HG03103 (cell line): Measurements from ENCODE around the gene FOXI1.
A peak's percentile ranks its signal among the peaks of the same experiment; 100 is the strongest.
"Not testable (repeated sequence)": the region's sequence is repeated elsewhere in the genome, so short reads cannot be mapped to it uniquely, and the experiment has no call there.

Experiments
- ATAC-seq: cut with Tn5 transposase; IDR thresholded peaks from one replicate; pipeline ENCODE4 v1.9.1; 2021; ENCODE audit warnings: low read depth; ENCODE audit not compliant: unreplicated experiment

The FOXI1 gene

DNA sequence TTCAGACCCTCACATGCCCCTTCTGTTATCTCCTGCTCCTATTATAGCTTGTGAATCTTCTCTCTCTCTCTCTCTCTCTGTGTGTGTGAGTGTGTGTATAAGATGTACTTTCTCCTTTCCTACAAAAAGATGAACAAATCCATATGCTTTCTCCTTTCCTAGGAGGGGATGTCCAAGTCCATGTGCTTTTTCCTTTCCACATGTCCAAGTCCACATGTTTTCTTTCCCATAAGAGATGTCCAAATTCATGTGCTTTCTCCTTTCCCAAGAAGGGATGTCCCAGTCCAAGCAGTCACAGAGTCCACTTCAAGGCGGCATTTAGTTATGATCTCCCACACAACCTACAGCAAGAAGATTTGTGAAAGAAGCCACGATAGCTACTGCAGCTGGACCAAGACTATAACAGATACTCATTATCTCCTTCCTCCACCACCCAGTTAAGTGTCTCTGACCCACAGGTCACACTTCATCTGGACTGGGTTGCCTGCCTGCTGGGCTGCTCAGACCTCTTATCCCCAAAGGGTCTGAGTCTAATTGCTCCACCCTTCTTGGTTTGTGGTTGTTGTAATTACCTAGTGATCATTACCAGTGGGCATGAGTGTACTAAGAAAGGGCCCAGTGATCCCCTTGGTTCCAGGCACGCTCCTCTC is 18.4 kb upstream of the FOXI1 start:
- ATAC-seq = no peak

DNA sequence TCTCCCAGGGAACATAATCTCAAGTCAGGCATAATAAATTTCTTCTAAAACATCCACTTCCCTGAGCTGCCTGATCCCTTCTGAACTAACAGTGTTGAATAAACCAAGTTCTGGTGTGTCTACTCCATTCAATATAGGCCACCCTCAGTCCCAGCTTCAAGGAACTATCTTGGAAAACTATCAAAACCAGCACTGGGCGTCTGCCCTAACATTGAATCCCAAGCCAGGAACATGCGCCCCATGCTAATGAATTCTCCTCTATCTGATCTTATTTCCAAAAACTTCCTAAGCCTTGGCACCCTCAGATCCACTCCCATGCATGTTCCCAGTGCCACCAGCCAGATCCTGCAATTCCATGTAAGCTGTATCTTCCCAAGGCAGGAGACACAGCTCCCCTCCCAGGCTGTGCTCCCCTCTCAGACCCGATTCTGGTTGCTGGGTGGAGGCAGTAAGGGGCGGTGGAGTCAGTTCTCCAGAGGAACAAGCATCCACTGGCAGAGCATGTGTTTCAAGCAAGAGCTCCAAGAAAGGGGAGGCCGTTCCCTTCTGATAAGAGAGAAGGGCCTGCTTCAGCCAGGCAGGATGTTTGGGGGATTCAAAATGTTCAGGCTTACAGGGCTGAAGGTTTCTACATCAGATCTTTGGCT is 13.1 kb upstream of the FOXI1 start:
- ATAC-seq = no peak

GRCh38 chr5:170094329-170094728 is 11.4 kb upstream of the FOXI1 start:
- ATAC-seq = not testable (repeated sequence)

DNA sequence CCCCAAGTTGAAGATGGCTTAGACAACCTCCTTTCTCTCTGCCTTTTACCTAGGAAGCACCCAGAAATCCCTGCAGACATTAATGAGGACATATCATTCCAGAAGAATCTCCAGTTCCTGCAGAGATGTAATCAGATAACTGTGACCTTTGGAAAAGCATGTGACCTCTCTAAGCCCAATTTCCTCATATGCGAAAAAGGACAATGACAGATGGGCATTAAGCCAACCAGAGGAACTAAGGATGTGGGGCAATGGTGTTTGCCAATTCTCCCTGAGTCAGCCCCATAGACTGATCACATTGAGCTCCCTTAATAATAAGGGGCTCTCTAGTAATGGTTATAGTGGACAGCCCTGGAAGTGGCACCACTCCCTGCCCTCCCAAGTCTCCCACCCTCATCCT is 10.1 kb upstream of the FOXI1 start:
- ATAC-seq = no peak

GRCh38 chr5:170097934-170098333 is 7.8 kb upstream of the FOXI1 start:
- ATAC-seq = no peak

DNA sequence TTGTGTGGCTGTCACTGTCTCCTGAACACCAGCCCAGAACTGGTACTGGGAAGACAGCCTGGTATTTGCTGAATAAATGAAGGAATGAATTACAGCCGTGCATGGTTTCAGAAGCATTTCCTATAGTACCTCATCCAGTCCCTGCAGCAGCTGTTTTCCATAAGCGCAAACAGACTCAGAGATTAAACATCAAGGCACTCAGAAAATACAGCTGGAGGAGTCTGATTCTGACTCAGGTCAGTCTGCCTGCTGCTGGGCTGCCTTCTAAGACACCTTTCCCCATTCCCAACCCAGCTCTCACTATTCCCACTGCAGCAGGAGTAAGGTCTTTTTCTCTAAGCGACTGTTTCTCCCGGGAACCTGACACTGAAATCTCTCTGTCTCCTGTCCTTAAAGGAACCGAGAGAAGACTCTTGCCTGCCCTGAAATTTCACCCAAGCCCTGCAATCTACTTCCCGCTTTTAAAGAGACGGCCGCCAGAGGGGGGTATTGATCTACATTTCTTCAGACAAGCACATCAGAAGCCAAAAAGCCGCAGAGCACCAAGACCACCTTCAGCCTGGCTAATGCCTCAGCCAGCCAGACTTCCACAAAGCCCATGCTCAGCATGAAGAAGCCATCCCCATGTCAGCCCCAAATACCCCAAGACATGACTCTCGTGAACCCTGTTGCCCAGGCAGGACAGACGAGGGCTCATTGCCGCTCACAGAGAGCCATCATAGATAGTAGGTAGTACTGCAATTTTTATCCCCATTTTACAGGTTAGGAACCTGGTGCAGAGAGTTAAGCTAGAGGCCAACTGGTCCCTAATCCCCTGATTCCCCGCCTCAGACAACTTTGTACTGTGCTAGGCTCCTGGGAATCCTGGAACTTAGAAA is 5.4 kb upstream of the FOXI1 start:
- peak; percentile 69 for ATAC-seq

DNA sequence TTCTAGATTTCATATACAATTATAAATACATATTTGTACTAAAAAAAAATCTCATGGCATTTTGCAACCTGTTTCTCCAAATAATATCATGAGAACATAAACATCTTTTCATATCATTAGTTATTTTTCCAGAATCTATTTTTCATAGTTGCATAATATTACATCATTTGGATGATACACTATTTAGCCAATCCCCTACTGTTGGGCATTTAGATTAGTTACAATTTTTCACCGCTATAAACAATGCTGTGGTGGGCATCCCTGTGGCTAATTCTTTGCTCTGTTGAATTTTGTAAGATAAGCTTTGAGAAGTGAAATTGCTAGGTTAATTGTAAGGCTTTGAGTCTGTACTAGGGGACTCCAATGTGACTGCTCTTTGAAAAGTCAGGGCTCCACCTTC is 2.2 kb upstream of the FOXI1 start:
- no peak for ATAC-seq

DNA sequence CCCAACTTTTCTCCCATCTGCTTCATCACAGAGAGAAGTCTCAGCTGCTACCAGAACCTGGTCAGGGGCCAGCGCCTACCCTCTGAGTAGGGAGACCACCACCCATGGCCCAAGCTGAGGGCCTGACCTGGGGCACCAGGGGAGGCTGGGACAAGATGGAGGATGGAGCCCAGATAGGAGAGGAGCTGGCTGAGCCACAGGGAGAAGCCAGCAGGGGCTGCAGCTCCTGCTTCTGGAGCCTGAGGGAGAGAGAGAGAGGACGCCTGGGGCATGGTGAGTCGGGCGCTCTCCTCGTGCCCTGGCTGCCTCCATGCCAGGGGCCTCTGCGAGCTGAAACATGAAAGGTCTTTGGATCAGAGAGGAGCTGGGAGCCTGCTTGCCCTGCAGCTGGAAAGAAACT is 1.4 kb upstream of the FOXI1 start:
- ATAC-seq = no peak

- ATAC-seq = no peak
These were observed 987 bp upstream of the FOXI1 start for GRCh38 chr5:170104710-170105109.

DNA sequence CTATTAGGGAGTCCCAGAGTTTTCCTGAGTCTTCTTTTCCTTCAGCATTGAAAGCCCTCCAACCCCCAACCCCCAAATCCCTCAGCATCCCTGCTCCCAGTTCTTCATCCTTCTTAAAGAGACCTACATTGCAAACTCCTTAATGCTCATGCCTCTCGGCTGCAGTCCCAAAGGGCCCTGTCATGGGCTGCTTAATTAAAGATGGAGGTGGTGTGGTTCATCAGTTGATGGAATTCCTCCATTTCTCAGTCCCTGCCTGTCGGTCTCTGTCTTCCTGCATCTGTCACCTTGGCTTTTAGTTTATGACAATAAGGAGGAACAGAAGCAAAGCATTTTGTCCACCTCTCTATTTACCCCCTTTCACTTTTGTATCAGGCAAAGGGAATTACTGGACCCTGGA is 2.0 kb downstream of the FOXI1 start:
- no peak for ATAC-seq

DNA sequence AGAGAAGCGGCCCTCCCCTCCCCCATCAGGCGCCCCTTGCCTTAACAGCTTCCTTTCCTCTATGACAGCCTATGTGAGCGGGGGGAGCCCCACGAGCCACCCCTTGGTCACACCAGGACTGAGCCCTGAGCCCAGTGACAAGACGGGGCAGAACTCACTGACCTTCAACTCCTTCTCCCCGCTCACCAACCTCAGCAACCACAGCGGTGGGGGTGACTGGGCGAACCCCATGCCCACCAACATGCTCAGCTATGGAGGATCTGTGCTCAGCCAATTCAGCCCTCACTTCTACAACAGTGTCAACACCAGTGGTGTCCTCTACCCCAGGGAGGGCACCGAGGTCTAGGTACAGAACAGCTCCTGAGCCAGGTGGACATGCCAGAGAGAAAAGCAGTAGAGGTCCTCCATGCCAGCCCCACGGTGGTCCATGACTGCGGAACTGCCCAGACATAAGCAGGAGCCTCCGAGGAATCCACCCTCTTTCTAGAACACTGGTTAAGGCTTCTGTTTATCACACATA is 2.6 kb downstream of the FOXI1 start:
- ATAC-seq = no peak

DNA sequence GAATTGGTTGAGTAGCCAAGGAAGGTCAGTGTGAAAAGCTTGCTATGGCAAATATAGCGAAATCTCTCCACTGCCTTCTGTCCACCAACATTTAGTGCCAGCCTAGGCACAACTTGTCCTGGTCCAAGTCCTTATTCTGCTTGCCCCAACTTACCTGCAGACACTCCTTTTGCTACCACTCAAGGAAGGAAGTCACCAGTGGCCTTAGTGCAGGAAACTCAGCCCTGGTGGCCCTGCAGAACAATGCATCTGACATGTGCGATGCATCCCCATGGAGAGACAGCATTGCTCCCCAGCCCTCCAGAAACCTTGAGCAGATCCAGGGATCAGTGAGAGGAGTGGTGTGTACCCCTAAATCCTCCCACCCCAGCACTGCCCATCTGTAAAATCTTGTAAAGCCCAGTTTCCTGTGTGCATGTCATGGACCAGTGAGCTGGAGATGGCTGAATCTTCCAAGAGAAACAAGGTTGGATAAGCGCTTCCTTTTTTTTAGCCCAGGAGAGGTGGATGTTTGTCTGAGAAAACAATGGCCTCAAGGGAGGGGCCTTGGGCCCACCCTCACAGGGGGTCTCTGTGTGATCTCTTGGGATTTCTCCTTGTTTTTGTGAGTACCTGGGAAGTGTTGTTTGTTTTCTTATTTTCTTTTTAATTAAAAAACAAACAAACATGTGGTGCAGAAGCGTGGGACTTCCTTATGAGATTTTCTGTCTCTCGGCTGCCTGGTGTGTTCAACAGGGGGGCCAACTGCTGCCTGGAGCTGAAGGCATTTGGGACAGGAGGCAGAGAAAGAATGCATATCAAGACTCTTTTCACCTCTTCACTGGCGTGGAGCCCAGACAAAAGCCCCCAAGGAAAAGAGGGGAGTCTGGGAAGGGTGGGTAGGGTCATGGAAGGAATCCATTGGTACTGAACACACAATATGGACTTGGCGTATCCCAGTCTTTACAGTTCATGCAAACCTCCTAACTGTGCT is 3.6 kb downstream of the FOXI1 start:
- ATAC-seq = no peak

GRCh38 chr5:170110403-170111087 is 4.8 kb downstream of the FOXI1 start:
- no peak for ATAC-seq

- ATAC-seq = no peak
These were observed 5.5 kb downstream of the FOXI1 start for GRCh38 chr5:170111088-170111785.

- ATAC-seq = no peak
These were observed 7.3 kb downstream of the FOXI1 start for GRCh38 chr5:170112876-170113521.

DNA sequence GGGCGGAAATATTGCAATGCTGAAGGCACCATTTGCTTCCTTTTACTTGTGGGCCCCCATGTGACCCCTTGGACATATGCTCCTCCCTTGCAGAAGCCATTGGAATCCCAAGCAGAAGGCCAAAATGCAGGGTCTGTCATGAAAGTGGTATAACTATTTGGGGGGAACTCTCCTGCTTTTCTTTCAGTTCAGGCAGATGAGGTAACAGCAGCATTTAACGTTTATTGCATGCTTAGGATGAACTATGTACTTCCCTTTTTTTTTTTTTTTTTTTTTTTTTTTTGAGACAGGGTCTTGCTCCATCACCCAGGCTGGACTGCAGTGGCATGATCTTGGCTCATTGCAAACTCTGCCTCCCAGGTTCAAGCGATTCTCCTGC is 7.8 kb downstream of the FOXI1 start:
- no peak for ATAC-seq

- no peak for ATAC-seq
These were observed 8.6 kb downstream of the FOXI1 start for GRCh38 chr5:170114271-170114670.

GRCh38 chr5:170115925-170116324 is 10.2 kb downstream of the FOXI1 start:
- ATAC-seq = no peak

DNA sequence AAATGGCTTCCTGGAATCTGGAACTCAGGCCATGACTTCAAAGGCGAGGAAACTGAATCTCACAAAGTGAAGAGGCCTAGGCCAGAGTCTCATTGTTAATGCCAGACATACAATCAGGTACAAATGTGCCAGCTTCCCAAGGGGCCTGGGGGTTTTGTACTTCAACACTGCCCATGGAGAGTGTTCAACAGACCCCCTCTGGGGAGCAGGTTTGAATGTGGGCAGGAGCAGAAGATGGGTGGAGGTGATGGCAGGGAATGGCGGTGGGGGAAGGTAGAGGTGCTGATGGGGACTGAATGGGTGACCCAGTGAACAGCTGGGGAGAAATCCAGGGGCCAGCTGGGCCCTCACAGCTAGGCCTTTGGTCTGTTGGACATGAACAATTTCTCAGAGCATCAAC is 12.0 kb downstream of the FOXI1 start:
- ATAC-seq = no peak
